Keratinocyte (primary cell): ENCODE results near the gene CHGA. TPM values are rescaled to one million over a fixed set of nuclear protein-coding genes. Genes with fewer than 3 reads are reported as not detected.

Experiments used
- DNase-seq: peaks from one replicate; pipeline ENCODE4 v3.0.0-alpha.2; 2011; ENCODE audit warnings: low read depth, missing footprints, low spot score
- FAIRE-seq: peaks from 2 replicates; lab custom pipeline; 2011; peaks lifted over from hg19 to GRCh38; lab: Jason Lieb, UNC
- H2AFZ ChIP-seq: 2 replicates; pipeline ENCODE4 v1.6.0; 2012; ENCODE audit warnings: low read length, control low read depth, inconsistent platforms; ENCODE audit not compliant: control insufficient read depth
- H3K27ac ChIP-seq: 2 replicates; pipeline ENCODE4 v1.5.1; 2011; ENCODE audit warnings: low read length; ENCODE audit not compliant: control insufficient read depth, insufficient read depth
- H3K27me3 ChIP-seq: 3 replicates; pipeline ENCODE4 v1.6.0; 2011; ENCODE audit warnings: low read length; ENCODE audit not compliant: control insufficient read depth, insufficient read depth; ENCODE audit errors: extremely low read depth
- H3K36me3 ChIP-seq, 2 experiments: 2 replicates in 1 of 2; 3 replicates in 1 of 2; pipeline ENCODE4 v1.5.1; 2011; ENCODE audit warnings: low read length in 2 of 2, mild to moderate bottlenecking in 1 of 2; ENCODE audit not compliant: control insufficient read depth in 2 of 2, insufficient read depth in 2 of 2; ENCODE audit errors: extremely low read depth in 1 of 2
- H3K4me1 ChIP-seq: 3 replicates; pipeline ENCODE4 v1.5.1; 2011; ENCODE audit warnings: low read length; ENCODE audit not compliant: control insufficient read depth, insufficient read depth; ENCODE audit errors: extremely low read depth
- H3K4me2 ChIP-seq: 3 replicates; pipeline ENCODE4 v1.6.0; 2011; ENCODE audit warnings: low read depth, low read length; ENCODE audit not compliant: control insufficient read depth, insufficient read depth; ENCODE audit errors: extremely low read depth
- H3K4me3 ChIP-seq, 3 experiments: fragments of 200-600 bp in 1 of 3; sonication (generic) in 1 of 3; 2 replicates in 2 of 3; 3 replicates in 1 of 3; pipeline ENCODE4 v1.5.1; 2011 to 2016; ENCODE audit warnings: low read length in 3 of 3, mild to moderate bottlenecking in 3 of 3, control low read depth in 2 of 3, inconsistent platforms in 1 of 3, low read depth in 1 of 3, mixed read lengths in 1 of 3, mixed run types in 1 of 3, moderate library complexity in 1 of 3; ENCODE audit not compliant: control insufficient read depth in 2 of 3, insufficient read depth in 2 of 3; ENCODE audit errors: extremely low read depth in 1 of 3
- H3K79me2 ChIP-seq: 2 replicates; pipeline ENCODE4 v1.6.0; 2012; ENCODE audit warnings: low read length; ENCODE audit not compliant: control insufficient read depth, insufficient read depth
- H3K9ac ChIP-seq: 3 replicates; pipeline ENCODE4 v1.6.0; 2011; ENCODE audit warnings: low read length; ENCODE audit not compliant: control insufficient read depth, insufficient read depth; ENCODE audit errors: extremely low read depth
- H3K9me1 ChIP-seq: 3 replicates; pipeline ENCODE4 v1.6.0; 2011; ENCODE audit warnings: low read length; ENCODE audit not compliant: control insufficient read depth, insufficient read depth; ENCODE audit errors: extremely low read depth
- H3K9me3 ChIP-seq: 2 replicates; pipeline ENCODE4 v1.5.1; 2012; ENCODE audit warnings: low read depth, low read length; ENCODE audit not compliant: control insufficient read depth
- H4K20me1 ChIP-seq: 3 replicates; pipeline ENCODE4 v1.6.0; 2011; ENCODE audit warnings: low read length; ENCODE audit not compliant: control insufficient read depth, insufficient read depth; ENCODE audit errors: extremely low read depth
- EZH2 ChIP-seq: IDR thresholded peaks from one replicate; pipeline ENCODE4 v1.6.1; 2012; ENCODE audit warnings: inconsistent platforms, mild to moderate bottlenecking, low read length, moderate library complexity
- dilution Hi-C: fragments of 300-500 bp; cut with MboI; formaldehyde crosslinking; loops from one replicate; pipeline ENCODE4 v1.7.0; 2020; ENCODE audit warnings: low sequenced_read_pairs; ENCODE audit not compliant: extremely low pct_ligation_motif_present
- polyA plus RNA-seq, 5 experiments: library from polyadenylated mRNA; depleted of rRNA in 3 of 5; stranded (reverse) in 3 of 5; stranded (forward) in 1 of 5; unstranded in 1 of 5; fragments of >200 nt; gene quantifications; 1 replicate in 1 of 5; 2 replicates in 3 of 5; 3 replicates in 1 of 5; pipeline versions ENCODE4 v1.2.1 to v1.2.3, GENCODE V29; 2011 to 2012; ENCODE audit warnings: missing spikeins in 2 of 5, low read depth in 1 of 5, low replicate concordance in 1 of 5
- TF ChIP-seq, protein P1 (sequence below), 3 experiments: IDR thresholded peaks in 1 of 3; conservative IDR thresholded peaks in 1 of 3; optimal IDR thresholded peaks in 1 of 3; 2 replicates in 2 of 3; 3 replicates in 1 of 3; pipeline versions ENCODE3 to v1.5.1; 2011; ENCODE audit warnings: low read length in 3 of 3, mild to moderate bottlenecking in 3 of 3, moderate library complexity in 2 of 3, control low read depth in 1 of 3, inconsistent platforms in 1 of 3; ENCODE audit not compliant: insufficient read depth in 2 of 3; ENCODE audit errors: extremely low read depth in 1 of 3

CHGA gene
- polyA plus RNA-seq, 1 donor (not counting 4 experiments of a cell fraction or from before 2014, with no cell fraction given): 0.04 TPM

DNA sequence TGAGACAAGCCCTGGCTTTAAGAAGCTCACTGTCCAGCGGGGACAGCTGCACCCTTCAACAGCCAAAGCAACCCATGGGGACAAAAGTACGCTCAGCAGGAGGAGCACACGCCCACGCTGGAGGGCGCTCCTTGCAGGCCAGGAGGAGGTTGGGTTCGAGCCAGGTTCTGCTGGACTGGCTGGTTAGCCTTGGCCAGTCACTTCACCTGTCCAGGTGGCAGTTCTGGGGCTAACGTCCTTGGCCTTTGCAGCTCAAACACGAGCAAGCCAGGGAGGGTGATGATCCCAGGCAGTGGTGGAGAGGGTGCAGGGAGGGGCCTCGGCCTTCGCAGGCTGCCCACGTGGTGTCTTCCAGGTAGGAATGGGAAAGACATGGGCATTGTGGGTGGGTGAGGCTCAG, 13.1 kb downstream of the CHGA start:
- Histone ChIP-seq H3K79me2 (no peaks in the 10 kb centered on the region), H3K4me2 (no peak overlapping the region), H3K9me1 (no peaks in the 10 kb centered on the region), H2AFZ (no peak overlapping the region), H3K9ac (no peak overlapping the region), H3K4me3 (no peak overlapping the region), H3K9me3 (no peaks in the 10 kb centered on the region), H3K27me3 (no peaks in the 10 kb centered on the region), H3K4me1 (peaks cover 22% of the 10 kb centered on the region), H3K27ac (no peak overlapping the region), H4K20me1 (peaks cover 3% of the 10 kb centered on the region), H3K36me3 (peaks cover 5% of the 10 kb centered on the region in 2 experiments)
- DNase-seq (no peak), FAIRE-seq (no peak)
- dilution Hi-C loops: no loop called here
- TF ChIP-seq, protein P1, sequence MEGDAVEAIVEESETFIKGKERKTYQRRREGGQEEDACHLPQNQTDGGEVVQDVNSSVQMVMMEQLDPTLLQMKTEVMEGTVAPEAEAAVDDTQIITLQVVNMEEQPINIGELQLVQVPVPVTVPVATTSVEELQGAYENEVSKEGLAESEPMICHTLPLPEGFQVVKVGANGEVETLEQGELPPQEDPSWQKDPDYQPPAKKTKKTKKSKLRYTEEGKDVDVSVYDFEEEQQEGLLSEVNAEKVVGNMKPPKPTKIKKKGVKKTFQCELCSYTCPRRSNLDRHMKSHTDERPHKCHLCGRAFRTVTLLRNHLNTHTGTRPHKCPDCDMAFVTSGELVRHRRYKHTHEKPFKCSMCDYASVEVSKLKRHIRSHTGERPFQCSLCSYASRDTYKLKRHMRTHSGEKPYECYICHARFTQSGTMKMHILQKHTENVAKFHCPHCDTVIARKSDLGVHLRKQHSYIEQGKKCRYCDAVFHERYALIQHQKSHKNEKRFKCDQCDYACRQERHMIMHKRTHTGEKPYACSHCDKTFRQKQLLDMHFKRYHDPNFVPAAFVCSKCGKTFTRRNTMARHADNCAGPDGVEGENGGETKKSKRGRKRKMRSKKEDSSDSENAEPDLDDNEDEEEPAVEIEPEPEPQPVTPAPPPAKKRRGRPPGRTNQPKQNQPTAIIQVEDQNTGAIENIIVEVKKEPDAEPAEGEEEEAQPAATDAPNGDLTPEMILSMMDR (optimal IDR thresholded peaks at IDR 0.05 in 1 of 3, IDR thresholded peaks at IDR 0.05 in 1 of 3, conservative IDR thresholded peaks at IDR 0.05 in 1 of 3; ENCODE audit: extremely low read depth in 1 of 3, insufficient read depth in 2 of 3, low read length in 3 of 3): no peak
- no peak for TF ChIP-seq EZH2

DNA sequence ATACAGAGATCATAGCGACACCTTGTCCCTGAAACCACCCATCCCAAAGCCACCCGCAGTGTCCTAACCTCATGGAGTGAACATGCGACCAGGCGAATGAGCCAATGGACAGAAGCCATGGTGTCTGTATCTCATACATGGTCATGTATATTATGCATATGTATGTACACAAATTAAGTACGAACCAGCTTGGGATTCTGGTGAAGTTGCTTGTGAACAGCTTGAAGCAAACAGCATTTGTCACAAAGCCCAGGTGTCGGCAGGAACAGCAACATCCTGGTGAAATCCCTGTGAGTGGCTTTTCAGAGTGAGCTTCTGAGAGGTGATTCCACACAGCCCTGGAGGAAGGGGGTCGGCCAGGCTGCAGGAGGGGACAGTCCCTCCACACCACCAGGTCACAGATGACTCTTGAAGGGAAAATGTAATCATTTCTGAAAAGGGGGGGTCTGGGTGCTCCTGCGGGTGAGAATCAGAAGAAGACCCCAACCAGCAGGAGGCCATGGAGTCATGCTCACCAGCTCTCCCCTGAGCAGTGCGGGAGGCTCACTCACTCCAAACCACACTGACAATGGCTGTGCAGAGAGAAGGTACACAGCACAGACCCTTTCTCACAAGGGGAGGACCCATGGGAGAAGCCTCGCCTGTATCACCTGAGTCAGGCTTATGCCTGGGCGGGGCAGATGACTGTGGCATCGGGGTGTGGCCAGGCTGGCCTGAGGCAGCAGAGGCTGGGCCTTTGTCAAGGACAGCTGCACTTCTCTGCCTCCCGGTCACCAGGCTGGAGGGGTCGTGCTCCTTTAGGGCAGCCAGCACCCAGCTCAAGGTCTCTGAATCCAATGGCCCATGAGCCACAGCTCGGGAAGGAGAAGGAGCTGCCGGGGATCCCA, 14.3 kb downstream of the CHGA start:
- H3K4me1 ChIP-seq: peaks cover 17% of the 10 kb centered on the region
- no peaks in the 10 kb centered on the region for H4K20me1 ChIP-seq
- no peak overlapping the region for H2AFZ ChIP-seq
- H3K4me2 ChIP-seq: peak overlapping the region; percentile 10
- dilution Hi-C loops: no loop called here
- peak overlapping the region; percentile 54 for H3K27ac ChIP-seq
- H3K9ac ChIP-seq: peak overlapping the region; percentile 37
- FAIRE-seq (peak; percentile 44), DNase-seq (peak; percentile 45)
- no peak overlapping the region for H3K4me3 ChIP-seq
- no peak for TF ChIP-seq EZH2
- TF ChIP-seq, protein P1 (optimal IDR thresholded peaks at IDR 0.05 in 1 of 3, IDR thresholded peaks at IDR 0.05 in 1 of 3, conservative IDR thresholded peaks at IDR 0.05 in 1 of 3; ENCODE audit: extremely low read depth in 1 of 3, insufficient read depth in 2 of 3, low read length in 3 of 3): no peak
- peaks cover 5 to 9% of the 10 kb centered on the region in 2 experiments for H3K36me3 ChIP-seq
- H3K27me3 ChIP-seq: no peaks in the 10 kb centered on the region
- H3K9me3 ChIP-seq: no peaks in the 10 kb centered on the region
- H3K79me2 ChIP-seq: no peaks in the 10 kb centered on the region
- no peaks in the 10 kb centered on the region for H3K9me1 ChIP-seq
